ENCODE results near the gene EIF4A2. TPM values are rescaled to one million over a fixed set of nuclear protein-coding genes. Genes with fewer than 3 reads are reported as not detected.

EIF4A2 gene
- total RNA-seq, 1 experiment from 2014 or later = 219 TPM

DNA sequence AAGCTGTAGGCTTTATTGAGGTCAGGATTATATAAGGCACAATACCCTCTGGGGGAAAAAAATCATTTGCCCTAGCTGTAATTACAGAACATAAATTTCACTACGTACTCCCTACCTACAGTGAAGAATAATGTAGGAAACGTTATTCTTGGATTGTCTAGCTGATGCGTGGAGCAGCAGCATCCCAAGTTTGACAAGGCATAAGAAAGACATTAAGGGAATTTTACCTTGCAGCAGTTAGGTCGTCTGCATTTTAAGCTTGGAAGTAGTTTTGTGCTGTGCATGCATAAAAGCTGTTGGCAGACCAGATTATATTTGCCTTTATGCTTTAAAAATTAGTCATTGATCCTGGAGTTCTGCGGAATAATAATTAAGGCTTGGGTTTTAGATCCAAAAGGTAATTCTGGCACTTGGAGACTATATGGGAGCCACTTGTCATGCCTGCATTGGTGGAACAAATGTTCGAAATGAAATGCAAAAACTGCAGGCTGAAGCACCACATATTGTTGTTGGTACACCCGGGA, 2.2 kb downstream of the EIF4A2 start:
- in situ Hi-C loops (cut with HindIII; ENCODE audit: low pct_unique_long_range_greater_than_20kb, low sequenced_read_pairs) (no loop called here), intact Hi-C loops (cut with micrococcal nuclease; ENCODE audit: unreplicated experiment) (no loop called here)
- Histone ChIP-seq H3K9me3 (ENCODE audit: control insufficient read depth, insufficient read depth, low read depth, low read length) (no peaks in the 10 kb centered on the region), H3K36me3 (ENCODE audit: control insufficient read depth, insufficient read depth, low read length) (peaks cover 58% of the 10 kb centered on the region), H3K27ac (ENCODE audit: low read length) (peak overlapping the region; percentile 100), H3K4me3 (ENCODE audit: low read depth in 2 of 2, low read length in 2 of 2) (peak overlapping the region; percentile 96 to 97), H3K4me1 (ENCODE audit: control insufficient read depth, insufficient read depth, low read length) (peaks cover 57% of the 10 kb centered on the region), H3K27me3 (ENCODE audit: control insufficient read depth, insufficient read depth, low read length) (no peaks in the 10 kb centered on the region)
- no peak for DNase-seq (ENCODE audit: low read depth, low spot score)
- ChIA-PET POLR2A (interaction anchor here (0.5 kb wide), 1 partner anchor 16 kb away, joined by 7 read pairs; no protein-coding TSS in a partner anchor), CTCF (no interaction called here)
- no TSS peak for BruUV-seq (replicated peaks)
- TF ChIP-seq, protein P1, sequence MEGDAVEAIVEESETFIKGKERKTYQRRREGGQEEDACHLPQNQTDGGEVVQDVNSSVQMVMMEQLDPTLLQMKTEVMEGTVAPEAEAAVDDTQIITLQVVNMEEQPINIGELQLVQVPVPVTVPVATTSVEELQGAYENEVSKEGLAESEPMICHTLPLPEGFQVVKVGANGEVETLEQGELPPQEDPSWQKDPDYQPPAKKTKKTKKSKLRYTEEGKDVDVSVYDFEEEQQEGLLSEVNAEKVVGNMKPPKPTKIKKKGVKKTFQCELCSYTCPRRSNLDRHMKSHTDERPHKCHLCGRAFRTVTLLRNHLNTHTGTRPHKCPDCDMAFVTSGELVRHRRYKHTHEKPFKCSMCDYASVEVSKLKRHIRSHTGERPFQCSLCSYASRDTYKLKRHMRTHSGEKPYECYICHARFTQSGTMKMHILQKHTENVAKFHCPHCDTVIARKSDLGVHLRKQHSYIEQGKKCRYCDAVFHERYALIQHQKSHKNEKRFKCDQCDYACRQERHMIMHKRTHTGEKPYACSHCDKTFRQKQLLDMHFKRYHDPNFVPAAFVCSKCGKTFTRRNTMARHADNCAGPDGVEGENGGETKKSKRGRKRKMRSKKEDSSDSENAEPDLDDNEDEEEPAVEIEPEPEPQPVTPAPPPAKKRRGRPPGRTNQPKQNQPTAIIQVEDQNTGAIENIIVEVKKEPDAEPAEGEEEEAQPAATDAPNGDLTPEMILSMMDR (IDR thresholded peaks at IDR 0.05) = no peak
- TF ChIP-seq, protein P2, sequence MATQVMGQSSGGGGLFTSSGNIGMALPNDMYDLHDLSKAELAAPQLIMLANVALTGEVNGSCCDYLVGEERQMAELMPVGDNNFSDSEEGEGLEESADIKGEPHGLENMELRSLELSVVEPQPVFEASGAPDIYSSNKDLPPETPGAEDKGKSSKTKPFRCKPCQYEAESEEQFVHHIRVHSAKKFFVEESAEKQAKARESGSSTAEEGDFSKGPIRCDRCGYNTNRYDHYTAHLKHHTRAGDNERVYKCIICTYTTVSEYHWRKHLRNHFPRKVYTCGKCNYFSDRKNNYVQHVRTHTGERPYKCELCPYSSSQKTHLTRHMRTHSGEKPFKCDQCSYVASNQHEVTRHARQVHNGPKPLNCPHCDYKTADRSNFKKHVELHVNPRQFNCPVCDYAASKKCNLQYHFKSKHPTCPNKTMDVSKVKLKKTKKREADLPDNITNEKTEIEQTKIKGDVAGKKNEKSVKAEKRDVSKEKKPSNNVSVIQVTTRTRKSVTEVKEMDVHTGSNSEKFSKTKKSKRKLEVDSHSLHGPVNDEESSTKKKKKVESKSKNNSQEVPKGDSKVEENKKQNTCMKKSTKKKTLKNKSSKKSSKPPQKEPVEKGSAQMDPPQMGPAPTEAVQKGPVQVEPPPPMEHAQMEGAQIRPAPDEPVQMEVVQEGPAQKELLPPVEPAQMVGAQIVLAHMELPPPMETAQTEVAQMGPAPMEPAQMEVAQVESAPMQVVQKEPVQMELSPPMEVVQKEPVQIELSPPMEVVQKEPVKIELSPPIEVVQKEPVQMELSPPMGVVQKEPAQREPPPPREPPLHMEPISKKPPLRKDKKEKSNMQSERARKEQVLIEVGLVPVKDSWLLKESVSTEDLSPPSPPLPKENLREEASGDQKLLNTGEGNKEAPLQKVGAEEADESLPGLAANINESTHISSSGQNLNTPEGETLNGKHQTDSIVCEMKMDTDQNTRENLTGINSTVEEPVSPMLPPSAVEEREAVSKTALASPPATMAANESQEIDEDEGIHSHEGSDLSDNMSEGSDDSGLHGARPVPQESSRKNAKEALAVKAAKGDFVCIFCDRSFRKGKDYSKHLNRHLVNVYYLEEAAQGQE (IDR thresholded peaks at IDR 0.05; ENCODE audit: insufficient read depth in 1 of 2, low read depth in 2 of 2, low read length in 1 of 2) = no peak
- TF ChIP-seq TCF7L2 (IDR thresholded peaks at IDR 0.05; ENCODE audit: low read depth, low read length) = no peak
- ATAC-seq = no peak

DNA sequence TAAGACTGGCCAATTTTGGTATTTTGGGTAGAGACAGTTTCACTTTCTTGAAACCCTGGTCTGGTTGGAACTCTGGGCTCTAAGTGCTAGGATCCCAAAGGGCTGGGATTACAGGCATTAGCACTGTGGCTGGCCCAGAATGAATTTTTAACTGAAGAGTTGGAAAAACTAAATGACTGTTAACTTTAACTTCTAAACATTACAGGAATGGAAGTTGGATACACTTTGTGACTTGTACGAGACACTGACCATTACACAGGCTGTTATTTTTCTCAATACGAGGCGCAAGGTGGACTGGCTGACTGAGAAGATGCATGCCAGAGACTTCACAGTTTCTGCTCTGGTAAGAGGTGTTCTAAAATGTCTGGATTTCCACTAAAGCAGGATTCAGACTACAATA, 3.5 kb downstream of the EIF4A2 start:
- in situ Hi-C loops (cut with HindIII; ENCODE audit: low pct_unique_long_range_greater_than_20kb, low sequenced_read_pairs) = no loop called here
- ChIA-PET POLR2A (no interaction called here), CTCF (no interaction called here)
- Histone ChIP-seq H3K27ac (ENCODE audit: low read length) (peak overlapping the region; percentile 100), H3K4me3 (ENCODE audit: low read depth in 2 of 2, low read length in 2 of 2) (peak overlapping the region; percentile 96 to 97), H3K9me3 (ENCODE audit: control insufficient read depth, insufficient read depth, low read depth, low read length) (no peaks in the 10 kb centered on the region), H3K27me3 (ENCODE audit: control insufficient read depth, insufficient read depth, low read length) (no peaks in the 10 kb centered on the region), H3K36me3 (ENCODE audit: control insufficient read depth, insufficient read depth, low read length) (peaks cover 58% of the 10 kb centered on the region), H3K4me1 (ENCODE audit: control insufficient read depth, insufficient read depth, low read length) (peaks cover 53% of the 10 kb centered on the region)
- ATAC-seq (no peak), DNase-seq (ENCODE audit: low read depth, low spot score) (no peak)
- intact Hi-C loops (cut with micrococcal nuclease; ENCODE audit: unreplicated experiment) = no loop called here
- BruUV-seq (replicated peaks) = no TSS peak
- TF ChIP-seq, protein P2 (IDR thresholded peaks at IDR 0.05; ENCODE audit: insufficient read depth in 1 of 2, low read depth in 2 of 2, low read length in 1 of 2) = no peak

Measured in Panc1 (cell line).